ENCODE results near the gene DHRS13. TPM values are rescaled to one million over a fixed set of nuclear protein-coding genes. Genes with fewer than 3 reads are reported as not detected.

The DHRS13 gene
- total RNA-seq, 2 experiments from 2014 or later, result 28.4 to 29.2 TPM

GRCh38 chr17:28944343-28944742 is 41.5 kb upstream of the DHRS13 start:
- Histone ChIP-seq H3K9me3 (ENCODE audit: low read length) (no peaks in the 10 kb centered on the region), H3K36me3 (ENCODE audit: insufficient read depth, low read length) (peaks cover 97% of the 10 kb centered on the region), H2AFZ (ENCODE audit: low read length) (no peak overlapping the region), H3K79me2 (ENCODE audit: insufficient read depth, low read depth, low read length) (peaks cover 97% of the 10 kb centered on the region), H3K27ac (ENCODE audit: low read depth, low read length, poor library complexity, severe bottlenecking) (no peak overlapping the region), H3K4me1 (ENCODE audit: insufficient read depth, low read length, poor library complexity, severe bottlenecking) (peaks cover 26% of the 10 kb centered on the region), H4K20me1 (ENCODE audit: insufficient read depth, low read length) (peaks cover 8% of the 10 kb centered on the region), H3K4me3 (ENCODE audit: low read depth, low read length, poor library complexity, severe bottlenecking) (no peak overlapping the region), H3K4me2 (ENCODE audit: low read length) (no peak overlapping the region), H3K9me2 (ENCODE audit: insufficient read depth, low read length) (no peaks in the 10 kb centered on the region)
- TF ChIP-seq EZH2phosphoT487 (IDR thresholded peaks at IDR 0.05; ENCODE audit: borderline replicate concordance, low read depth, low read length), result no peak
- ChIA-PET CTCF (ENCODE audit: unreplicated experiment) (no interaction called here), POLR2A (interaction anchor here (1.1 kb wide), 1 partner anchor 34 kb away, joined by 3 read pairs; no protein-coding TSS in a partner anchor)
- no peak for DNase-seq (ENCODE audit: low spot score)
- intact Hi-C loops (cut with micrococcal nuclease; ENCODE audit: unreplicated experiment), result no loop called here
- TSS peak; percentile 0 for BruUV-seq (replicated peaks)

GRCh38 chr17:28942925-28943324 is 40.0 kb upstream of the DHRS13 start:
- Histone ChIP-seq H4K20me1 (ENCODE audit: insufficient read depth, low read length) (peaks cover 16% of the 10 kb centered on the region), H3K79me2 (ENCODE audit: insufficient read depth, low read depth, low read length) (peaks cover 93% of the 10 kb centered on the region), H2AFZ (ENCODE audit: low read length) (no peak overlapping the region), H3K9me3 (ENCODE audit: low read length) (no peaks in the 10 kb centered on the region), H3K27ac (ENCODE audit: low read depth, low read length, poor library complexity, severe bottlenecking) (no peak overlapping the region), H3K4me3 (ENCODE audit: low read depth, low read length, poor library complexity, severe bottlenecking) (no peak overlapping the region), H3K9me2 (ENCODE audit: insufficient read depth, low read length) (no peaks in the 10 kb centered on the region), H3K4me1 (ENCODE audit: insufficient read depth, low read length, poor library complexity, severe bottlenecking) (peaks cover 16% of the 10 kb centered on the region), H3K4me2 (ENCODE audit: low read length) (no peak overlapping the region), H3K36me3 (ENCODE audit: insufficient read depth, low read length) (peaks cover 96% of the 10 kb centered on the region)
- ChIA-PET POLR2A (interaction anchor here (0.9 kb wide), 1 partner anchor 17 kb away, joined by 3 read pairs; no protein-coding TSS in a partner anchor), CTCF (ENCODE audit: unreplicated experiment) (no interaction called here)
- BruUV-seq (replicated peaks), result no TSS peak
- no peak for DNase-seq (ENCODE audit: low spot score)
- no peak for TF ChIP-seq EZH2phosphoT487 (IDR thresholded peaks at IDR 0.05; ENCODE audit: borderline replicate concordance, low read depth, low read length)
- no peak for TF ChIP-seq CTCF (conservative IDR thresholded peaks at IDR 0.05; ENCODE audit: low read length)
- intact Hi-C loops (cut with micrococcal nuclease; ENCODE audit: unreplicated experiment), result no loop called here

- no peak overlapping the region for H3K4me3 ChIP-seq (ENCODE audit: low read depth, low read length, poor library complexity, severe bottlenecking)
- H3K36me3 ChIP-seq (ENCODE audit: insufficient read depth, low read length), result peaks cover 96% of the 10 kb centered on the region
- H3K9me3 ChIP-seq (ENCODE audit: low read length), result no peaks in the 10 kb centered on the region
- intact Hi-C loops (cut with micrococcal nuclease; ENCODE audit: unreplicated experiment), result no loop called here
- POLR2A ChIA-PET, result no interaction called here
- BruUV-seq (replicated peaks), result no TSS peak
- peaks cover 17% of the 10 kb centered on the region for H3K4me1 ChIP-seq (ENCODE audit: insufficient read depth, low read length, poor library complexity, severe bottlenecking)
- no peak for TF ChIP-seq EZH2phosphoT487 (IDR thresholded peaks at IDR 0.05; ENCODE audit: borderline replicate concordance, low read depth, low read length)
- TF ChIP-seq CTCF (conservative IDR thresholded peaks at IDR 0.05; ENCODE audit: low read length), result no peak
- peaks cover 93% of the 10 kb centered on the region for H3K79me2 ChIP-seq (ENCODE audit: insufficient read depth, low read depth, low read length)
- no peak overlapping the region for H3K27ac ChIP-seq (ENCODE audit: low read depth, low read length, poor library complexity, severe bottlenecking)
- no peak for DNase-seq (ENCODE audit: low spot score)
- H3K9me2 ChIP-seq (ENCODE audit: insufficient read depth, low read length), result no peaks in the 10 kb centered on the region
- CTCF ChIA-PET (ENCODE audit: unreplicated experiment), result no interaction called here
- peaks cover 19% of the 10 kb centered on the region for H4K20me1 ChIP-seq (ENCODE audit: insufficient read depth, low read length)
- no peak overlapping the region for H2AFZ ChIP-seq (ENCODE audit: low read length)
- H3K4me2 ChIP-seq (ENCODE audit: low read length), result no peak overlapping the region
These were observed 38.4 kb upstream of the DHRS13 start for GRCh38 chr17:28941251-28941650.
